ENCODE data around the gene NTNG1.
A peak's percentile ranks its signal among the peaks of the same experiment; 100 is the strongest.

DNA sequence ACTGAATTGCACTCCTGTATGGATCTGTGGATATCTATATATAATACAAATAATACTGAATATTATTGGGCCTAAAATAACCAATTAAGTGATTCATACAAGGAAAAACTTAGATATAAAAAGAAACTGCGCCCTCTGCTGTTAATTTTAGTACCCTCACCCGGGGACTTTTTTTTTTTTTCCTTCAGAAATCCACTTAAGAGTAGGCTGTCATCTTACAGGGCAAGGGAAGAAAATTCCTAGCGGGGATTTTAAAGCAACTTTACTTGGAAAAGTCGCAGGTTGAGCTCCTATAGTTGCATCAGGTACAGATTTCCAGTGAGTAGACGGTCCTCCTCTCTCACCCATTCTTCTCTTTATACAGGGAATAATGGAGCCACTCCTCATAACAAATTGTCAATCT, 1.3 kb downstream of the NTNG1 start:
- TF ChIP-seq, protein P1, sequence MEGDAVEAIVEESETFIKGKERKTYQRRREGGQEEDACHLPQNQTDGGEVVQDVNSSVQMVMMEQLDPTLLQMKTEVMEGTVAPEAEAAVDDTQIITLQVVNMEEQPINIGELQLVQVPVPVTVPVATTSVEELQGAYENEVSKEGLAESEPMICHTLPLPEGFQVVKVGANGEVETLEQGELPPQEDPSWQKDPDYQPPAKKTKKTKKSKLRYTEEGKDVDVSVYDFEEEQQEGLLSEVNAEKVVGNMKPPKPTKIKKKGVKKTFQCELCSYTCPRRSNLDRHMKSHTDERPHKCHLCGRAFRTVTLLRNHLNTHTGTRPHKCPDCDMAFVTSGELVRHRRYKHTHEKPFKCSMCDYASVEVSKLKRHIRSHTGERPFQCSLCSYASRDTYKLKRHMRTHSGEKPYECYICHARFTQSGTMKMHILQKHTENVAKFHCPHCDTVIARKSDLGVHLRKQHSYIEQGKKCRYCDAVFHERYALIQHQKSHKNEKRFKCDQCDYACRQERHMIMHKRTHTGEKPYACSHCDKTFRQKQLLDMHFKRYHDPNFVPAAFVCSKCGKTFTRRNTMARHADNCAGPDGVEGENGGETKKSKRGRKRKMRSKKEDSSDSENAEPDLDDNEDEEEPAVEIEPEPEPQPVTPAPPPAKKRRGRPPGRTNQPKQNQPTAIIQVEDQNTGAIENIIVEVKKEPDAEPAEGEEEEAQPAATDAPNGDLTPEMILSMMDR (IDR thresholded peaks at IDR 0.05; ENCODE audit: insufficient read depth, low read depth, low read length), result peak; percentile 64
- no peak for TF ChIP-seq EZH2 (IDR thresholded peaks at IDR 0.05; ENCODE audit: insufficient read depth, low read length)
